Measurements from ENCODE around the gene SPEM1. TPM values are rescaled to one million over a fixed set of nuclear protein-coding genes. Genes with fewer than 3 reads are reported as not detected.
A peak's percentile ranks its signal among the peaks of the same experiment; 100 is the strongest.

SPEM1 gene
- total RNA-seq, 1 donor from 2014 or later: not detected

- DNase-seq (ENCODE audit: low spot score): no peak
These were observed 21.5 kb upstream of the SPEM1 start for GRCh38 chr17:7398612-7399011.

GRCh38 chr17:7403043-7403726, 16.9 kb upstream of the SPEM1 start:
- no peak for DNase-seq (ENCODE audit: low spot score)

- DNase-seq (ENCODE audit: low spot score): no peak
These were observed 16.5 kb upstream of the SPEM1 start for GRCh38 chr17:7403727-7403976.

GRCh38 chr17:7403977-7404736, 16.0 kb upstream of the SPEM1 start, which contains the start of gene TMEM256:
TSS of gene TMEM256 (minus strand) at chr17:7404097. CDS start at chr17:7404084, 13 bp downstream.
- peak; percentile 98 for DNase-seq (ENCODE audit: low spot score)

- no peak for DNase-seq (ENCODE audit: low spot score)
These were observed 15.3 kb upstream of the SPEM1 start for GRCh38 chr17:7404737-7405349.

GRCh38 chr17:7405350-7406234, 14.5 kb upstream of the SPEM1 start:
- DNase-seq (ENCODE audit: low spot score): no peak

GRCh38 chr17:7406235-7406825, 13.8 kb upstream of the SPEM1 start:
- no peak for DNase-seq (ENCODE audit: low spot score)

- DNase-seq (ENCODE audit: low spot score): no peak
These were observed 13.0 kb upstream of the SPEM1 start for GRCh38 chr17:7407082-7407481.

GRCh38 chr17:7407485-7408251, 12.5 kb upstream of the SPEM1 start, which contains the start of gene NLGN2:
TSS of gene NLGN2 (plus strand) at chr17:7407845. CDS start at chr17:7408256, 411 bp downstream.
- no peak for DNase-seq (ENCODE audit: low spot score)

GRCh38 chr17:7408252-7408727, 11.8 kb upstream of the SPEM1 start:
- DNase-seq (ENCODE audit: low spot score): no peak

GRCh38 chr17:7408863-7409262, 11.3 kb upstream of the SPEM1 start:
- no peak for DNase-seq (ENCODE audit: low spot score)

GRCh38 chr17:7409716-7410115, 10.4 kb upstream of the SPEM1 start:
- no peak for DNase-seq (ENCODE audit: low spot score)

GRCh38 chr17:7410634-7411426, 9.3 kb upstream of the SPEM1 start:
- no peak for DNase-seq (ENCODE audit: low spot score)

GRCh38 chr17:7411427-7411750, 8.7 kb upstream of the SPEM1 start:
- DNase-seq (ENCODE audit: low spot score): no peak

GRCh38 chr17:7413346-7413985, 6.7 kb upstream of the SPEM1 start:
- no peak for DNase-seq (ENCODE audit: low spot score)

- no peak for DNase-seq (ENCODE audit: low spot score)
These were observed 5.3 kb upstream of the SPEM1 start for GRCh38 chr17:7414837-7415236.

GRCh38 chr17:7415784-7416183, 4.3 kb upstream of the SPEM1 start:
- DNase-seq (ENCODE audit: low spot score): no peak

- DNase-seq (ENCODE audit: low spot score): no peak
These were observed 3.8 kb upstream of the SPEM1 start for GRCh38 chr17:7416323-7416722.
